Sigmoid colon (tissue), 7 donors: ENCODE results near the gene C12orf57. TPM values are rescaled to one million over a fixed set of nuclear protein-coding genes. Genes with fewer than 3 reads are reported as not detected.
A peak's percentile ranks its signal among the peaks of the same experiment; 100 is the strongest.

Experiments
- DNase-seq: peaks from one replicate; pipeline ENCODE4 v3.0.0-alpha.2; 2019
- H3K27ac ChIP-seq, 4 donors: fragments of 200-600 bp; sonication (generic); one replicate each; pipeline ENCODE4 v1.5.1; 2016 to 2019; ENCODE audit warnings: mild to moderate bottlenecking in 1 of 4
- H3K27me3 ChIP-seq, 3 donors: fragments of 200-600 bp; sonication (generic); one replicate each; pipeline ENCODE4 v1.5.1; 2019; ENCODE audit warnings: mild to moderate bottlenecking in 1 of 3
- H3K36me3 ChIP-seq, 4 donors: fragments of 200-600 bp; sonication (generic); one replicate each; pipeline ENCODE4 v1.5.1; 2016 to 2019
- H3K4me1 ChIP-seq, 4 donors: fragments of 200-600 bp; sonication (generic); one replicate each; pipeline ENCODE4 v1.5.1; 2017 to 2019
- H3K4me3 ChIP-seq, 4 donors: fragments of 200-600 bp; sonication (generic); one replicate each; pipeline ENCODE4 v1.5.1; 2017 to 2019; ENCODE audit warnings: mild to moderate bottlenecking in 2 of 4, moderate library complexity in 1 of 4
- H3K9me3 ChIP-seq, 4 donors: fragments of 200-600 bp in 3 of 4; sonication (generic) in 3 of 4; one replicate each; pipeline versions ENCODE4 v1.5.1 to v1.6.1; 2013 to 2019
- CTCF ChIP-seq, 4 experiments: fragments of 450-650 bp in 3 of 4; fragments of 200-600 bp in 1 of 4; IDR thresholded peaks; one replicate each; pipeline ENCODE4 v1.5.1; 2016 to 2019; ENCODE audit warnings: antibody characterized with exemption in 4 of 4, mild to moderate bottlenecking in 3 of 4, moderate library complexity in 2 of 4
- EP300 ChIP-seq, 4 donors: sonication (generic); formaldehyde crosslinking; IDR thresholded peaks; one replicate each; pipeline ENCODE4 v1.6.1; 2017; ENCODE audit warnings: antibody characterized with exemption in 4 of 4
- POLR2A ChIP-seq, 2 donors: fragments of 450-650 bp; IDR thresholded peaks; one replicate each; pipeline ENCODE4 v1.6.1; 2016; ENCODE audit warnings: antibody characterized with exemption in 2 of 2, mild to moderate bottlenecking in 2 of 2, moderate library complexity in 2 of 2
- POLR2AphosphoS5 ChIP-seq, 4 donors: sonication (generic); formaldehyde crosslinking; IDR thresholded peaks; one replicate each; pipeline ENCODE4 v1.6.1; 2017; ENCODE audit warnings: antibody characterized with exemption in 4 of 4
- WGBS, 2 donors: extraction: QIAGEN DNeasy Blood & Tissue Kit; methylation state at CpG; one replicate each; pipeline ENCODE4 v1.1.7; 2013; 5-methylcytosine and 5-hydroxymethylcytosine counted together
- intact Hi-C: fragments of 100-400 bp; cut with DNase I; formaldehyde crosslinking; loops from one replicate; pipeline ENCODE4 v1.15.1; 2023
- polyA plus RNA-seq, 3 donors: library from polyadenylated mRNA; stranded (reverse); fragments of 200-250 nt; gene quantifications; one replicate each; pipeline ENCODE4 v1.2.3, GENCODE V29; 2013
- total RNA-seq, 4 donors: library from RNA; depleted of rRNA; stranded (reverse); fragments of >200 nt; gene quantifications; one replicate each; pipeline ENCODE4 v1.1.0, GENCODE V29; 2016
- donor health status: healthy with polysubstance abuse.
- donor health status: Bipolar disorder and iron deficiency.
- donor health status: healthy.

C12orf57 gene
- total and polyA plus RNA-seq, 7 donors: 305 to 810 (median 623) TPM

GRCh38 chr12:6921539-6921938 is 22.3 kb upstream of the C12orf57 start:
- TF ChIP-seq CTCF (IDR thresholded peaks at IDR 0.05): no peak
- H3K9me3 ChIP-seq: no peaks in the 10 kb centered on the region
- intact Hi-C loops: no loop called here
- no peak overlapping the region for H3K4me3 ChIP-seq
- no peaks in the 10 kb centered on the region for H3K27me3 ChIP-seq
- DNase-seq: no peak
- peaks cover 0 to 51% (median 6%) of the 10 kb centered on the region in 4 donors for H3K36me3 ChIP-seq
- H3K27ac ChIP-seq: no peak overlapping the region
- H3K4me1 ChIP-seq: peaks cover 4 to 32% (median 30%) of the 10 kb centered on the region in 4 donors
- WGBS, 2 donors: 88 to 91% methylated on average over 7 of the region's 7 CpGs

GRCh38 chr12:6921996-6922946 is 21.6 kb upstream of the C12orf57 start:
- Histone ChIP-seq H3K4me3 (no peak overlapping the region), H3K4me1 (peaks cover 4 to 39% (median 35%) of the 10 kb centered on the region in 4 donors), H3K27me3 (no peaks in the 10 kb centered on the region), H3K36me3 (peaks cover 0 to 44% (median 4%) of the 10 kb centered on the region in 4 donors), H3K9me3 (no peaks in the 10 kb centered on the region), H3K27ac (peak overlapping the region in 1 of 4 donors; percentile 15)
- 73 to 87% methylated on average over 9 of the region's 9 CpGs for WGBS, 2 donors
- TF ChIP-seq EP300 (IDR thresholded peaks at IDR 0.05) (no peak), POLR2AphosphoS5 (IDR thresholded peaks at IDR 0.05) (no peak), POLR2A (IDR thresholded peaks at IDR 0.05) (no peak), CTCF (IDR thresholded peaks at IDR 0.05) (no peak)
- intact Hi-C loops: no loop called here
- no peak for DNase-seq

GRCh38 chr12:6923003-6923732 is 20.7 kb upstream of the C12orf57 start:
- no peak overlapping the region for H3K4me3 ChIP-seq
- WGBS, 2 donors: 80% methylated on average over 10 of the region's 10 CpGs
- intact Hi-C loops: no loop called here

GRCh38 chr12:6923851-6924250 is 20.0 kb upstream of the C12orf57 start:
- DNase-seq: peak; percentile 73
- H3K4me3 ChIP-seq: no peak overlapping the region
- intact Hi-C loops: loop anchor here (1.0 to 2.0 kb wide), 3 partner anchors 14 to 55 kb away; no protein-coding TSS in a partner anchor

More at GRCh38 chr12:6923003-6923732, 20.7 kb upstream of the C12orf57 start:
- TF ChIP-seq POLR2AphosphoS5 (IDR thresholded peaks at IDR 0.05) (no peak), CTCF (IDR thresholded peaks at IDR 0.05) (no peak), EP300 (IDR thresholded peaks at IDR 0.05) (no peak), POLR2A (IDR thresholded peaks at IDR 0.05) (no peak)
- Histone ChIP-seq H3K27me3 (no peaks in the 10 kb centered on the region), H3K9me3 (no peaks in the 10 kb centered on the region), H3K27ac (peak overlapping the region in 2 of 4 donors; percentile 99), H3K4me1 (peaks cover 4 to 40% (median 35%) of the 10 kb centered on the region in 4 donors), H3K36me3 (peaks cover 0 to 35% (median 4%) of the 10 kb centered on the region in 4 donors)
- DNase-seq: peak; percentile 55

More at GRCh38 chr12:6923851-6924250, 20.0 kb upstream of the C12orf57 start:
- Histone ChIP-seq H3K9me3 (no peaks in the 10 kb centered on the region), H3K27ac (peak overlapping the region; percentile 97 to 100 (median 99)), H3K4me1 (peaks cover 4 to 40% (median 35%) of the 10 kb centered on the region in 4 donors), H3K27me3 (no peaks in the 10 kb centered on the region), H3K36me3 (peaks cover 0 to 35% (median 4%) of the 10 kb centered on the region in 4 donors)
- no peak for TF ChIP-seq POLR2AphosphoS5 (IDR thresholded peaks at IDR 0.05)
- no peak for TF ChIP-seq CTCF (IDR thresholded peaks at IDR 0.05)
- TF ChIP-seq EP300 (IDR thresholded peaks at IDR 0.05): no peak
- no peak for TF ChIP-seq POLR2A (IDR thresholded peaks at IDR 0.05)
- 46 to 63% methylated on average over 6 of the region's 6 CpGs for WGBS, 2 donors
